ENCODE results near the gene PIK3C2G. TPM values are rescaled to one million over a fixed set of nuclear protein-coding genes. Genes with fewer than 3 reads are reported as not detected.

The PIK3C2G gene
- total and polyA plus RNA-seq, 3 donors from 2014 or later: 0.55 to 1.1 (median 0.62) TPM

DNA sequence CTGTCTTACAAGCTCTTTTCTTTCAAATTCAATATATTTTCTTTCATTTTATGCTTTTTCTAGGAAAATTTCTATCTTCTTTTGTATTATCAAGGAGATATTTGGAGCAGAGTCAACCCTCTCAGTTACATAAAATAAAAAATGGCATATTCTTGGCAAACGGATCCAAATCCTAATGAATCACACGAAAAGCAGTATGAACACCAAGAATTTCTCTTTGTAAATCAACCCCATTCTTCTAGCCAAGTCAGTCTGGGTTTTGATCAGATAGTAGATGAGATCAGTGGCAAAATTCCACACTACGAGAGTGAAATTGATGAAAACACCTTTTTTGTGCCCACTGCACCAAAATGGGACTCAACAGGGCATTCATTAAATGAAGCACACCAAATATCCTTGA is 20.6 kb downstream of the PIK3C2G start:
- TF ChIP-seq POLR2A (IDR thresholded peaks at IDR 0.05): no peak
- TF ChIP-seq, protein P1, sequence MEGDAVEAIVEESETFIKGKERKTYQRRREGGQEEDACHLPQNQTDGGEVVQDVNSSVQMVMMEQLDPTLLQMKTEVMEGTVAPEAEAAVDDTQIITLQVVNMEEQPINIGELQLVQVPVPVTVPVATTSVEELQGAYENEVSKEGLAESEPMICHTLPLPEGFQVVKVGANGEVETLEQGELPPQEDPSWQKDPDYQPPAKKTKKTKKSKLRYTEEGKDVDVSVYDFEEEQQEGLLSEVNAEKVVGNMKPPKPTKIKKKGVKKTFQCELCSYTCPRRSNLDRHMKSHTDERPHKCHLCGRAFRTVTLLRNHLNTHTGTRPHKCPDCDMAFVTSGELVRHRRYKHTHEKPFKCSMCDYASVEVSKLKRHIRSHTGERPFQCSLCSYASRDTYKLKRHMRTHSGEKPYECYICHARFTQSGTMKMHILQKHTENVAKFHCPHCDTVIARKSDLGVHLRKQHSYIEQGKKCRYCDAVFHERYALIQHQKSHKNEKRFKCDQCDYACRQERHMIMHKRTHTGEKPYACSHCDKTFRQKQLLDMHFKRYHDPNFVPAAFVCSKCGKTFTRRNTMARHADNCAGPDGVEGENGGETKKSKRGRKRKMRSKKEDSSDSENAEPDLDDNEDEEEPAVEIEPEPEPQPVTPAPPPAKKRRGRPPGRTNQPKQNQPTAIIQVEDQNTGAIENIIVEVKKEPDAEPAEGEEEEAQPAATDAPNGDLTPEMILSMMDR (IDR thresholded peaks at IDR 0.05): no peak
- H3K27ac ChIP-seq: no peak overlapping the region

GRCh38 chr12:18283831-18284230 is 22.5 kb downstream of the PIK3C2G start:
- no peak for DNase-seq
- no peaks in the 10 kb centered on the region for H3K27me3 ChIP-seq
- H3K27ac ChIP-seq: peak overlapping the region in 1 of 2 donors; percentile 54
- TF ChIP-seq, protein P1 (IDR thresholded peaks at IDR 0.05): no peak
- no peak for TF ChIP-seq POLR2A (IDR thresholded peaks at IDR 0.05)
- no peaks in the 10 kb centered on the region for H3K9me3 ChIP-seq
- no peak overlapping the region for H3K4me3 ChIP-seq
- no peaks in the 10 kb centered on the region for H3K4me1 ChIP-seq
- intact Hi-C loops (cut with DNase I; ENCODE audit: low total_unique reads): no loop called here
- H3K36me3 ChIP-seq (ENCODE audit: low read depth, missing control alignments): no peaks in the 10 kb centered on the region
- 46 to 55% methylated on average over 4 of the region's 4 CpGs for WGBS, 2 donors

More for the DNA sequence above, 20.6 kb downstream of the PIK3C2G start:
- 87 to 90% methylated on average over 3 of the region's 3 CpGs for WGBS, 2 donors
- Histone ChIP-seq H3K9me3 (no peaks in the 10 kb centered on the region), H3K4me1 (no peaks in the 10 kb centered on the region), H3K36me3 (ENCODE audit: low read depth, missing control alignments) (no peaks in the 10 kb centered on the region), H3K4me3 (no peak overlapping the region), H3K27me3 (no peaks in the 10 kb centered on the region)
- DNase-seq: no peak
- intact Hi-C loops (cut with DNase I; ENCODE audit: low total_unique reads): no loop called here

- H3K27me3 ChIP-seq: no peaks in the 10 kb centered on the region
- DNase-seq: no peak
- intact Hi-C loops (cut with DNase I; ENCODE audit: low total_unique reads): no loop called here
- TF ChIP-seq POLR2A (IDR thresholded peaks at IDR 0.05): no peak
- TF ChIP-seq, protein P1 (IDR thresholded peaks at IDR 0.05): no peak
- no peaks in the 10 kb centered on the region for H3K36me3 ChIP-seq (ENCODE audit: low read depth, missing control alignments)
- WGBS, 2 donors: 36 to 44% methylated on average over 3 of the region's 3 CpGs
- H3K9me3 ChIP-seq: no peaks in the 10 kb centered on the region
- H3K27ac ChIP-seq: peak overlapping the region in 1 of 2 donors; percentile 54
- H3K4me3 ChIP-seq: no peak overlapping the region
- H3K4me1 ChIP-seq: no peaks in the 10 kb centered on the region
Observed at GRCh38 chr12:18284386-18284785, 23.1 kb downstream of the PIK3C2G start.

- H3K9me3 ChIP-seq: no peaks in the 10 kb centered on the region
- no peaks in the 10 kb centered on the region for H3K4me1 ChIP-seq
- no peak for TF ChIP-seq POLR2A (IDR thresholded peaks at IDR 0.05)
- TF ChIP-seq, protein P1 (IDR thresholded peaks at IDR 0.05): no peak
- H3K27me3 ChIP-seq: no peaks in the 10 kb centered on the region
- DNase-seq: no peak
- 0 to 82% methylated on average over 1 of the region's 1 CpG for WGBS, 2 donors
- H3K4me3 ChIP-seq: no peak overlapping the region
- H3K36me3 ChIP-seq (ENCODE audit: low read depth, missing control alignments): no peaks in the 10 kb centered on the region
- H3K27ac ChIP-seq: no peak overlapping the region
- intact Hi-C loops (cut with DNase I; ENCODE audit: low total_unique reads): no loop called here
Observed at GRCh38 chr12:18285161-18285560, 23.8 kb downstream of the PIK3C2G start.

GRCh38 chr12:18290386-18290785 is 29.1 kb downstream of the PIK3C2G start:
- DNase-seq: no peak
- H3K4me3 ChIP-seq: no peak overlapping the region
- no peaks in the 10 kb centered on the region for H3K9me3 ChIP-seq
- WGBS, 2 donors: 59 to 66% methylated on average over 3 of the region's 3 CpGs
- H3K36me3 ChIP-seq (ENCODE audit: low read depth, missing control alignments): no peaks in the 10 kb centered on the region
- no peak for TF ChIP-seq POLR2A (IDR thresholded peaks at IDR 0.05)
- TF ChIP-seq, protein P1 (IDR thresholded peaks at IDR 0.05): no peak
- no peak overlapping the region for H3K27ac ChIP-seq
- no peaks in the 10 kb centered on the region for H3K27me3 ChIP-seq
- intact Hi-C loops (cut with DNase I; ENCODE audit: low total_unique reads): no loop called here
- no peaks in the 10 kb centered on the region for H3K4me1 ChIP-seq

Measured in testis (tissue), 3 donors.